HG03159 (cell line): ENCODE results near the gene ARHGAP24.
"Not testable (repeated sequence)": the region's sequence is repeated elsewhere in the genome, so short reads cannot be mapped to it uniquely, and the experiment has no call there.

ENCODE experiments used
- ATAC-seq: cut with Tn5 transposase; IDR thresholded peaks from one replicate; pipeline ENCODE4 v1.9.1; 2021; ENCODE audit warnings: mild to moderate bottlenecking, moderate library complexity; ENCODE audit not compliant: unreplicated experiment

Gene ARHGAP24

GRCh38 chr4:85642356-85643100, 167.6 kb downstream of the ARHGAP24 start:
- no peak for ATAC-seq

DNA sequence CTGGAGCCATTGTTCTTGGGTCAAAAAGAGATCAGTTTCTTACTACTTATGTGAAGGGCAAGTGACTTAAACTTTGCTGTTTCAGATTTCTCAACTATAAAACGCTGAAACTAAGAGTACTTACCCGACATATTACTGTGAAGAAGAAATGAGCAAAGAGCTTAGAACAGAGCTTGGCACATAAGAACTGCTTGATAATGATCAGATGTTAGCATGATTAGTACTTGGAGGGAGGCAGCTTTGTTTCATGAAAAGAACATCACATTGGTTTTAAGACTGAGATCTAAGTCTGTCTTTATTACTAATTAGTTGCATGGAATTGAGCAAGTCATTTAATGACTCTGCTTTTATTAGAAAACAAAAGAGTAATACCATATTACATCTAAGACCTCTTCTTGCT, 169.1 kb downstream of the ARHGAP24 start:
- ATAC-seq, result no peak

DNA sequence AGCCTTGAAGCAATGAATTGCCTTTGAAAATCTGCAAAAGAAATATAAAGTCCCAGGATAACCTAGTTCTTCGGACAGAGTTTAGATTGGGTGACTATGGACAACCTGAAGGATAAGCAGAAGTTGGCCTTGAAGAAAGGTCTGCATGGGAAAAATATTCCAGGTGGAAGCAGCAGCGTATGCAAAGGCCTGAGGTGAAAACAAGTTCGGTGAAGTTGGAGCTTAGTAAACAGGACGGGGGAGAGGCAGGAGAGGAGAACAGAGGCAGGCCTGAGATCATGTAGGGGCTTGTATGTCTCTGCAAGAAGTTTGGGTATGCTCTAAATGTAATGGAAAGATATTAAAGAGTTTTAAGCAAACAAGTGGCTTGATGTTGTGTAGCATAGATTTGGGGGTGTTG, 176.0 kb downstream of the ARHGAP24 start:
- ATAC-seq, result no peak

DNA sequence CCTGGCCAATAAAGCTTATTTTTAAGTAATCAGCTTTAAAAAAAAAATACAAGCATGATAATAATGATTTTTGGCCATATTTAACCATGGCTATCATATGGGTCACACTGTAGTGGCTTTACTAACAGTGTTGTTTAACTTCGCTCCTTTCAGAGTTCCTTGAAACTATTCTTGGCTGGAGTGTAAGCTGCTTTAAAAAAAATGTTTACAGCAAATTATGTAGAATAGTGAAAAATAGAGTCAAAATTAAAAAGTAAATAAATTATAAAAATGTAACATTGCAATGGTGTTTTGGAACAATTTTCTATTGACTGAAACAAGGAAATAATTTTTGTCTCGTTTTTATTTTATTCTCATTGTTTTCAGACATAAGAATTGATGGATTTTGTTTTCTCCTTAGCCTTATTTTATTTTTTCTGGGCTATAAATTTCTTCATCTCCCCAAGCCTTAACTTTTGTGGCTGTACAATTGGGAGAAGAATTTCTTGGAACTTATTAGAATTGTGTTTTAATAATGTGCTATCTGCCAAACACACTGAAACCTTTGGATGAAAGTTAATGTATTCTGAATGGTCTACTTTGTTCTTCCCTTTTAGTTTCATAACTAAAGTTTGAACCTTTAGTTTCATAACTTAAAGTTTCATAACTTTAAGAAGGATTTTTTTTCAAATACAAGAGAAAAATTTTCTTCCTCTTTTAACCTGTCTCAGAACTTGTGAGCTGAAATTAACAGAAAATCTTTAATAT, 182.0 kb downstream of the ARHGAP24 start:
- no peak for ATAC-seq

DNA sequence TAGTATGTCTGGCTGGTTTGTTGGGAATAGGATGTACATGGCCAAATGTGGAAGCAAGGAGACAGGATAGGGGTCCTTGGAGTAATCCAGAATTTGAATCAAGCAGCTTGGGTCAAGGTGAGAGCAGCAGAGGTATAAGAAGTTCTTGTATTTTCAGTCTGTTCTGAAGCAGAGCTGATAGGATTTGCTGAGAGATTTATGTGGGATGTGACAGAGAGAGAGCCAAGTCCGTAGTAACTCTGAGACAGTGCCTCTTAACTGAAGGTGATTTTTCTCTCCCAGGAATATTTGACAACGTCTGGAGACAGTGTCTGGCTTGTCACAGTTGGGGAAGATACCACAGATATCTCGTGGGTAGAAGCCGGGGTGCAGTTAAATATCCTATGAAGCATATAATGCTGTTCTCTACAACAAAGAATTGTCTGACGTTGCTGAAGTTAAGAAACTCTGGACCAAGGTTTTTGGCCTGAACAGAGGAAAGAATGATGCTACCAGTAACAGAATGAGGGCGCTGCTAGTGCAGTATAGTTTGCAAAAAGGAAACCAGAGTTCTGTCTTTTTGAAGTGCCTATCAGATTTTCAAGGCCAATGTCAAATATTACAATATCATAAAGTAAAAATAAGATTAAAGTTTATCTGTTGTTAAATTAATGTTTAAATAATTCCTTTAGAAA, 184.0 kb downstream of the ARHGAP24 start:
- ATAC-seq, result no peak

DNA sequence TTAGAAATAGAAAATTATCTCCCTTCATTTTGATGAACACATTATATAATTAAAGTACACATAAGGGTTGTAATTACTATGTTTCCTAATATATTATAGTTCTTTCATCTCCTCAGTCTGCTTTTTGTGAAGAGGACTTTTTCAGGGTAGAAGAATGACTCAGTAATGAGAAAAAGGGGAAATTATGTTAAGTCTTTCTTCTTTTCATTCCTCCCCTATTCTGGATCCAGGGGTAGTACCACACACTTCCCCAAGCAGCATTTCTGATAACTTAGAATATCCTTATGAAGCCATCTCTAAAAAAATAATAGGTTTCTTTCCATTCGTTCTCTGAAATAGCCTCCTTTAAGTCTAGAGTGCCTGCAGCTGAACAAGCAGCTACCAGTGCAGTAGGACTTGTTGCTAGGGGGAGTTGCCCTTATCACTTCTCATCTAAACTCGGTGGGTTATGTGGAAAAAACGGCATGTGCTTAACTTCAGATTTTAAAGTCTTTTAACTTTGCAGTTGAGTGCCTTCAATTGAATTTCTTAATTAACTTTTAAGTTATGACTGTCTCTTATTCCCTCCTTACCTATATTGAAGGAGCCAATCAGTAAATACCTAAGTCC, 184.8 kb downstream of the ARHGAP24 start:
- no peak for ATAC-seq

GRCh38 chr4:85666625-85667024, 191.7 kb downstream of the ARHGAP24 start:
- ATAC-seq, result not testable (repeated sequence)

GRCh38 chr4:85669204-85669603, 194.3 kb downstream of the ARHGAP24 start:
- no peak for ATAC-seq

DNA sequence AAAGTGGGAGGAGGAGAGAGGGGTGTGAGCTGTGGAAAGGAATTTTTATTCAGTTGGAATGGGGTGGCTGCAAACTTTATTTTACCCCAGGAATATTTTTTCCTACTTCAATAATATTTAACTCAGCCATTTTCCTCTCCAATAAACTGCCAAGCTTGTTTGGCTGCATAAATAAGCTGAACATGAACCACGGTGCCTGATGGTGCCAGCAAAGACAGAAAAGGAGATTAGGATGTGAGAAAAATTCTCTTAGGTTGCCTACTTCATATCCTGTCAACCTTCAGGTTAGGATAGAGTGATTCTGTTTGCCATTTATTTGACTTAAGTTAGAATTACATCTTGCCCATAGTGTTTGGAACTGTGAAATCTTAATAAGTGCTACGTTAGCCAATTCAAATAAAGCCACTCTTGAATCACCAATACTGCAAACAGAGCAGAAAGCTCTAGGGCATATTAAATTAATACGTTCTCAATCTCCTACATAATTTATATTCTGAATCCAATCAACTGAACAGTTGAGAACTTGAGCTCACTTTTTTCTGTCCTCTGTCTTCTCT, 195.1 kb downstream of the ARHGAP24 start:
- no peak for ATAC-seq

DNA sequence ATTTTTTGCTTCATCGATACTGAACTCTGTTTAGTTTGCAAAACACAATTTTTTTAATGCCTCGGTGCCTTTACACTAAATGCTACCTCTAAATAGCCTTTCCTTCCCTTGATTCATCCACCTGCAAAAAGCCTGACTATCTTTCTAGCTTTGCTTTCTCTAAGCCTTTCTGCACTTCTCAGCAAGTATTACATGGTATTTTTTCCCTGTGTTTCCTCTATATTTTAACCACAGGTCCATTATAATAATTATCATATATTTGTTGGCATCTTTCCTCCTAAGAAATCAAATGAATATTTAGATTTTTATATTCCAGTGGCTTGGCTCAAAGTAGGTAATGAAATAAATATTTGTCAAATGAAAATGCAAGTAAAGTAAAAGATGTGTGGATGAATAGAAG, 196.2 kb downstream of the ARHGAP24 start:
- no peak for ATAC-seq

DNA sequence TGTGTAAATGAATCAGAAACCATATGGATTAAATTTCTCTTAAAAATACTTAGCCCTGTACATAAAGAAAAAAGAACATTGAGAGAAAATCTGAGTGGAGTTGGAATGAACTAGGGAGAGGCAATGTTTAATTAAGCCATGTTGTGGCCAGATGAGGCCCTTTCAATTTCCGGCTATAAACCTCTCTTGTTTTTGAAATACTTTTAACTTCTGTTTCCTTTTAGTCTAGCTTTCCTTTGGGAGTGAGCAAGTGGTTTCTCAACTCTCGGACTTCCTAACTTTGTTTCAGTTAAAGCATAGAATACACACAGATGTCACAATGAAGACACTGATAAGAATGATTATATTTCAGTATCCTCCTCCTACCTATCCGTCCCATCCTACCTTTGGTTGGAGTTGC, 197.2 kb downstream of the ARHGAP24 start:
- no peak for ATAC-seq

GRCh38 chr4:85672959-85673358, 198.0 kb downstream of the ARHGAP24 start:
- ATAC-seq, result no peak

- no peak for ATAC-seq
These were observed 198.6 kb downstream of the ARHGAP24 start for GRCh38 chr4:85673540-85673939.

GRCh38 chr4:85675076-85676049, 200.4 kb downstream of the ARHGAP24 start:
- no peak for ATAC-seq

DNA sequence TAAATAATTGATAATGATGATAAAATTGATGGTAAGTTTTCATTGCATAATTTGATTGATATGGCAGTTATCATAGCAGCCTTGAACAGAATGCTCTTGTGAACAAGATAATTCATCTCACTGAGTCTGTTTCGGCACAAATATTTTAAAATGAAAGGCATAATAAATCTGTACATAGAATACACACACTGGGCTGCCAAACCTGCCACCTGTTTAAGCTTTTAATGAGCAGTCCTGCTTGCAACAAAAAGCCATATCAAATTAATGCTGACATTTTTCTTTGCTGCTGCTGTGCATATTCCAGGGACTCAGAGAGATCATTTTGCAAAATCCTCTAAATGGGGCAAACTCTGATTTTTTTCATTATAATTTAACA, 201.1 kb downstream of the ARHGAP24 start:
- no peak for ATAC-seq

GRCh38 chr4:85676850-85677590, 202.1 kb downstream of the ARHGAP24 start:
- no peak for ATAC-seq

GRCh38 chr4:85681221-85681657, 206.3 kb downstream of the ARHGAP24 start:
- ATAC-seq, result no peak

GRCh38 chr4:85681921-85682320, 207.0 kb downstream of the ARHGAP24 start:
- no peak for ATAC-seq

- no peak for ATAC-seq
These were observed 207.4 kb downstream of the ARHGAP24 start for GRCh38 chr4:85682391-85682790.
